ENCODE measurements around the gene NSUN5.
"Not testable (repeated sequence)": the region's sequence is repeated elsewhere in the genome, so short reads cannot be mapped to it uniquely, and the experiment has no call there.

GRCh38 chr7:73327449-73327848 is 18.8 kb upstream of the NSUN5 start:
- not testable (repeated sequence) for TF ChIP-seq POLR2A, CTCF (IDR thresholded peaks at IDR 0.05)

Data from thyroid gland (tissue), 4 donors.